SK-N-MC (cell line): ENCODE results near the gene SAPCD1.

Experiments used
- DNase-seq: peaks from one replicate; pipeline ENCODE4 v3.0.0-alpha.2; 2011; ENCODE audit warnings: low read depth, low spot score
- H3K27ac ChIP-seq: fragments of 200-600 bp; sonication (generic); 2 replicates; pipeline ENCODE4 v1.5.1; 2016; ENCODE audit warnings: mixed run types
- H3K36me3 ChIP-seq: fragments of 200-600 bp; sonication (generic); 2 replicates; pipeline ENCODE4 v1.6.1; 2017; ENCODE audit warnings: antibody characterized with exemption, low read length, mixed read lengths; ENCODE audit not compliant: insufficient read depth
- H3K4me3 ChIP-seq: fragments of 200-600 bp; sonication (generic); 2 replicates; pipeline ENCODE4 v1.5.1; 2016
- H3K9ac ChIP-seq: fragments of 200-600 bp; sonication (generic); 2 replicates; pipeline ENCODE4 v1.8.0; 2017; ENCODE audit warnings: mixed run types, mixed read lengths; ENCODE audit not compliant: insufficient read length
- H3K9me3 ChIP-seq: fragments of 200-600 bp; sonication (generic); 2 replicates; pipeline ENCODE4 v1.6.1; 2017; ENCODE audit warnings: low read depth, mild to moderate bottlenecking, antibody characterized with exemption, low read length, moderate library complexity, mixed read lengths
- EZH2 ChIP-seq: fragments of 200-600 bp; sonication (generic); IDR thresholded peaks from one replicate; pipeline ENCODE4 v1.6.1; 2017; ENCODE audit warnings: antibody characterized with exemption
- FOXP2 ChIP-seq: optimal IDR thresholded peaks from 2 replicates; pipeline ENCODE3; 2011; ENCODE audit warnings: mild to moderate bottlenecking, moderate library complexity; ENCODE audit not compliant: insufficient read depth; ENCODE audit errors: extremely low read length, control extremely low read depth
- POLR2AphosphoS5 ChIP-seq: IDR thresholded peaks from 2 replicates; pipeline ENCODE4 v1.6.1; 2012; ENCODE audit warnings: mild to moderate bottlenecking, low read depth, low read length, borderline replicate concordance

The SAPCD1 gene

GRCh38 chr6:31778193-31778592 is 15.7 kb downstream of the SAPCD1 start:
- peak overlapping the region; percentile 46; the same call in 1 of the 2 replicates for H3K27ac ChIP-seq
- H3K4me3 ChIP-seq: no peak overlapping the region
- DNase-seq: no peak
- no peaks in the 10 kb centered on the region for H3K9me3 ChIP-seq
- H3K36me3 ChIP-seq: peaks cover 55% of the 10 kb centered on the region
- no peak overlapping the region for H3K9ac ChIP-seq
- TF ChIP-seq EZH2 (no peak), FOXP2 (no peak), POLR2AphosphoS5 (no peak)

GRCh38 chr6:31778999-31779885 is 16.8 kb downstream of the SAPCD1 start:
- no peak for TF ChIP-seq EZH2
- TF ChIP-seq POLR2AphosphoS5: no peak
- no peak for TF ChIP-seq FOXP2
- no peaks in the 10 kb centered on the region for H3K9me3 ChIP-seq
- no peak overlapping the region for H3K27ac ChIP-seq
- H3K9ac ChIP-seq: no peak overlapping the region
- peaks cover 64% of the 10 kb centered on the region for H3K36me3 ChIP-seq
- no peak overlapping the region for H3K4me3 ChIP-seq
- no peak for DNase-seq

- no peak for TF ChIP-seq FOXP2
- no peak for TF ChIP-seq POLR2AphosphoS5
- TF ChIP-seq EZH2: no peak
- Histone ChIP-seq H3K27ac (no peak overlapping the region), H3K9ac (no peak overlapping the region), H3K9me3 (no peaks in the 10 kb centered on the region), H3K36me3 (peaks cover 70% of the 10 kb centered on the region), H3K4me3 (no peak overlapping the region)
- no peak for DNase-seq
These were observed 17.5 kb downstream of the SAPCD1 start for GRCh38 chr6:31779908-31780307.

GRCh38 chr6:31780507-31781243 is 18.2 kb downstream of the SAPCD1 start:
- no peak for DNase-seq
- no peak overlapping the region for H3K4me3 ChIP-seq
- H3K27ac ChIP-seq: no peak overlapping the region
- TF ChIP-seq EZH2: no peak
- TF ChIP-seq POLR2AphosphoS5: no peak
- TF ChIP-seq FOXP2: no peak
- no peaks in the 10 kb centered on the region for H3K9me3 ChIP-seq
- H3K9ac ChIP-seq: no peak overlapping the region
- H3K36me3 ChIP-seq: peaks cover 78% of the 10 kb centered on the region

- Histone ChIP-seq H3K27ac (no peak overlapping the region), H3K4me3 (no peak overlapping the region), H3K9me3 (no peaks in the 10 kb centered on the region), H3K9ac (no peak overlapping the region), H3K36me3 (peaks cover 83% of the 10 kb centered on the region)
- TF ChIP-seq POLR2AphosphoS5: no peak
- no peak for TF ChIP-seq EZH2
- TF ChIP-seq FOXP2: no peak
- no peak for DNase-seq
These were observed 19.0 kb downstream of the SAPCD1 start for GRCh38 chr6:31781244-31782125.

- no peak overlapping the region for H3K4me3 ChIP-seq
- H3K9me3 ChIP-seq: no peaks in the 10 kb centered on the region
- no peak for DNase-seq
- H3K36me3 ChIP-seq: peaks cover 85% of the 10 kb centered on the region
- H3K27ac ChIP-seq: no peak overlapping the region
- H3K9ac ChIP-seq: no peak overlapping the region
- no peak for TF ChIP-seq FOXP2
- TF ChIP-seq POLR2AphosphoS5: no peak
- TF ChIP-seq EZH2: no peak
These were observed 19.8 kb downstream of the SAPCD1 start for GRCh38 chr6:31782126-31782855.

- Histone ChIP-seq H3K36me3 (peaks cover 77% of the 10 kb centered on the region), H3K27ac (no peak overlapping the region), H3K9me3 (no peaks in the 10 kb centered on the region), H3K4me3 (no peak overlapping the region), H3K9ac (no peak overlapping the region)
- TF ChIP-seq EZH2 (no peak), POLR2AphosphoS5 (no peak), FOXP2 (no peak)
- DNase-seq: no peak
These were observed 21.9 kb downstream of the SAPCD1 start for GRCh38 chr6:31784098-31784925.
